ENCODE results near the gene CENPQ. TPM values are rescaled to one million over a fixed set of nuclear protein-coding genes. Genes with fewer than 3 reads are reported as not detected.
"Not testable (repeated sequence)": the region's sequence is repeated elsewhere in the genome, so short reads cannot be mapped to it uniquely, and the experiment has no call there.

The CENPQ gene
- total and polyA plus RNA-seq, 2 of the 13 experiments (the other 11 are each of a cell fraction or from before 2014, with no cell fraction given): 9.1 to 20.1 TPM

GRCh38 chr6:49468042-49468441 lies 4.9 kb downstream of the CENPQ start:
- TF ChIP-seq ATF1 (CRISPR knock-in tag; IDR thresholded peaks at IDR 0.05): no peak
- no peak for TF ChIP-seq SNRNP70 (IDR thresholded peaks at IDR 0.05; ENCODE audit: low read depth, low read length)
- no peak for TF ChIP-seq ZSCAN31 (CRISPR knock-in tag; IDR thresholded peaks at IDR 0.05; ENCODE audit: low read depth)
- no peak for TF ChIP-seq NFYB (CRISPR knock-in tag; IDR thresholded peaks at IDR 0.05)
- TF ChIP-seq KLF9 (CRISPR knock-in tag; IDR thresholded peaks at IDR 0.05; ENCODE audit: low read depth): no peak
- no peak for TF ChIP-seq ZNF562 (CRISPR knock-in tag; IDR thresholded peaks at IDR 0.05; ENCODE audit: borderline replicate concordance)
- no peak for TF ChIP-seq ZNF781 (CRISPR knock-in tag; IDR thresholded peaks at IDR 0.05; ENCODE audit: borderline replicate concordance, not compliant biosample characterization)
- TF ChIP-seq CEBPG (CRISPR knock-in tag; IDR thresholded peaks at IDR 0.05): no peak
- TF ChIP-seq ZNF121 (CRISPR knock-in tag; IDR thresholded peaks at IDR 0.05): no peak
- TF ChIP-seq ZNF777 (CRISPR knock-in tag; IDR thresholded peaks at IDR 0.05): no peak
- TF ChIP-seq ZNF572 (CRISPR knock-in tag; IDR thresholded peaks at IDR 0.05): no peak
- TF ChIP-seq ZNF207 (IDR thresholded peaks at IDR 0.05; ENCODE audit: borderline replicate concordance): no peak
- TF ChIP-seq KDM1A (CRISPR knock-in tag; IDR thresholded peaks at IDR 0.05): no peak
- TF ChIP-seq ZNF629 (CRISPR knock-in tag; conservative IDR thresholded peaks at IDR 0.05): no peak
- TF ChIP-seq, protein P1, sequence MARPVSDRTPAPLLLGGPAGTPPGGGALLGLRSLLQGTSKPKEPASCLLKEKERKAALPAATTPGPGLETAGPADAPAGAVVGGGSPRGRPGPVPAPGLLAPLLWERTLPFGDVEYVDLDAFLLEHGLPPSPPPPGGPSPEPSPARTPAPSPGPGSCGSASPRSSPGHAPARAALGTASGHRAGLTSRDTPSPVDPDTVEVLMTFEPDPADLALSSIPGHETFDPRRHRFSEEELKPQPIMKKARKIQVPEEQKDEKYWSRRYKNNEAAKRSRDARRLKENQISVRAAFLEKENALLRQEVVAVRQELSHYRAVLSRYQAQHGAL (CRISPR knock-in tag; IDR thresholded peaks at IDR 0.05; ENCODE audit: not compliant biosample characterization): no peak
- TF ChIP-seq IRX3 (CRISPR knock-in tag; IDR thresholded peaks at IDR 0.05; ENCODE audit: borderline replicate concordance, low read depth): no peak
- DNase-seq (ENCODE audit: low spot score): no peak

GRCh38 chr6:49476564-49476963 lies 13.4 kb downstream of the CENPQ start:
- ATAC-seq; CTCF ChIA-PET (ENCODE audit: low intra/inter-chr PET ratio, low total read pairs); DNase-seq (ENCODE audit: low spot score); intact Hi-C loops (cut with micrococcal nuclease; ENCODE audit: unreplicated experiment); H3K4me3 ChIP-seq (replicated peaks in 1 of 3; ENCODE audit: insufficient read depth in 1 of 3, low read depth in 2 of 3, low read length in 3 of 3); POLR2A ChIA-PET; in situ Hi-C loops (cut with HindIII; ENCODE audit: extremely low pct_ligation_motif_present, low pct_unique_long_range_greater_than_20kb); FAIRE-seq; H3K9ac ChIP-seq (ENCODE audit: insufficient read depth, low read depth, low read length); H2AFZ ChIP-seq (ENCODE audit: low read length); H3K79me2 ChIP-seq (ENCODE audit: insufficient read depth, low read length); H3K4me2 ChIP-seq (ENCODE audit: low read depth, low read length); H3K27ac ChIP-seq (ENCODE audit: extremely low read length, insufficient read depth, low read length); H3K27me3 ChIP-seq (ENCODE audit: control insufficient read depth in 1 of 2, insufficient read depth in 2 of 2, low read length in 2 of 2); H3K4me1 ChIP-seq (ENCODE audit: insufficient read depth, low read length); H4K20me1 ChIP-seq (ENCODE audit: insufficient read depth, low read length); BruUV-seq (replicated peaks); H3K9me3 ChIP-seq (ENCODE audit: low read length): not testable (repeated sequence)
- 100% methylated on average over 2 of the region's 2 CpGs for WGBS (ENCODE audit: low lambda C conversion rate)
- H3K36me3 ChIP-seq (replicated peaks in 1 of 2; ENCODE audit: control insufficient read depth in 1 of 2, insufficient read depth in 2 of 2, low read length in 2 of 2): peaks cover 1 to 17% of the 10 kb centered on the region in 2 experiments; a peak in 2 of 5 replicates

More at GRCh38 chr6:49468042-49468441, 4.9 kb downstream of the CENPQ start:
- no peaks in the 10 kb centered on the region for H4K20me1 ChIP-seq (ENCODE audit: insufficient read depth, low read length)
- H3K4me3 ChIP-seq (replicated peaks in 1 of 3; ENCODE audit: insufficient read depth in 1 of 3, low read depth in 2 of 3, low read length in 3 of 3): no peak overlapping the region
- no peak overlapping the region for H3K27ac ChIP-seq (ENCODE audit: extremely low read length, insufficient read depth, low read length)
- no TSS peak for BruUV-seq (replicated peaks)
- peaks cover 60% of the 10 kb centered on the region for H3K79me2 ChIP-seq (ENCODE audit: insufficient read depth, low read length)
- no peak overlapping the region for H2AFZ ChIP-seq (ENCODE audit: low read length)
- peaks cover 22% of the 10 kb centered on the region for H3K4me1 ChIP-seq (ENCODE audit: insufficient read depth, low read length)
- no peaks in the 10 kb centered on the region for H3K9me3 ChIP-seq (ENCODE audit: low read length)
- POLR2A ChIA-PET: no interaction called here
- no peak overlapping the region for H3K4me2 ChIP-seq (ENCODE audit: low read depth, low read length)
- ATAC-seq (no peak), FAIRE-seq (no peak)
- intact Hi-C loops (cut with micrococcal nuclease; ENCODE audit: unreplicated experiment) (no loop called here), in situ Hi-C loops (cut with HindIII; ENCODE audit: extremely low pct_ligation_motif_present, low pct_unique_long_range_greater_than_20kb) (no loop called here)
- H3K36me3 ChIP-seq (replicated peaks in 1 of 2; ENCODE audit: control insufficient read depth in 1 of 2, insufficient read depth in 2 of 2, low read length in 2 of 2): peaks cover 1 to 18% of the 10 kb centered on the region in 2 experiments; a peak in 1 of 5 replicates
- CTCF ChIA-PET (ENCODE audit: low intra/inter-chr PET ratio, low total read pairs): no interaction called here
- WGBS (ENCODE audit: low lambda C conversion rate): 97% methylated on average over 9 of the region's 9 CpGs
- H3K27me3 ChIP-seq (ENCODE audit: control insufficient read depth in 1 of 2, insufficient read depth in 2 of 2, low read length in 2 of 2): no peaks in the 10 kb centered on the region; a peak in 1 of 5 replicates
- H3K9ac ChIP-seq (ENCODE audit: insufficient read depth, low read depth, low read length): no peak overlapping the region
